ENCODE measurements around the gene TFR2. TPM values are rescaled to one million over a fixed set of nuclear protein-coding genes. Genes with fewer than 3 reads are reported as not detected.

The TFR2 gene
- total and polyA plus RNA-seq, 9 of the 15 experiments (the other 6 are each of a cell fraction or from before 2014, with no cell fraction given): 3.8 to 123 (median 51.1) TPM

DNA sequence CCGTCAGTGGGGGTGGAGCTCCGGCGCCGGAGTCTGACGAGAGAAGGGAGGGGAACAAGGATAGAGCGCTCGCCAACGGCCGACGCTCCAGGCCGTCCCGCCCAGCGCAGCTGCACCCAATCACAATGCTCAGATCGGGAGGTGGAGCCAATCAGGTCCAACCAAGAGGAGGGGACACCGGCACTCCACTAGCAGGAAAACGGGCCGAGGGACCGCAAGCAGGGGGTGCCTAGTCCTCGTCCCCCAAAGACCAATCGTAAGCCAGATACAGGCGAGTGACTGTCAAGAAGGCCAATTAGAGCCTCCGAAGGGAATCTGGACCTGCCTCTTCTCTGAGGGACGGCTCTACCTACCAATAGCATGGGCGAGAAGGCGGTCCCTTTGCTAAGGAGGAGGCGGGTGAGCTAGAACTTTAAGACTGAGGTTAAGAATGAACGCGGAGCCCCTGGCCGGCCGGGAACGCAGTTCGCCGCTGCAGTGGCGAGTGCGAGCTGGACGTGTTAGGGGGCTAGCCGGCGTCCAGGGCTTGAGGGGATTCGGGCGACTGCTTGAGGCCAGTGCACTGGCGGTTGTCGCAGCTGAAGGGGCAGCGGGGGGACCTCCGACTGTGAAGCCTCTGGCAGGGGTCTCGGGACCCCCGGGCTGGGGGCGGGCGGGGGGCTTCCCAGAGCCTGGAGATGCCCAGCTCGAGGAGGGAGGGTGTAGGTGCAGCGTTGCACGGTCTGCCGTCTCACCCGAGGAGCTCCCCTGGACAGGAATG lies 54.9 kb downstream of the TFR2 start, which contains the start of gene FBXO24 (continued):
- TF ChIP-seq CTBP1 (IDR thresholded peaks at IDR 0.05; ENCODE audit: borderline replicate concordance) (peak; percentile 63), FOXK2 (conservative IDR thresholded peaks at IDR 0.05 in 1 of 2, IDR thresholded peaks at IDR 0.05 in 1 of 2; ENCODE audit: low read depth in 2 of 2) (peak; percentile 72 to 97; a peak in 3 of 4 replicates), POLR3A (IDR thresholded peaks at IDR 0.05; ENCODE audit: borderline replicate concordance, extremely low read depth, insufficient read depth, insufficient read length) (no peak), NR3C1 (CRISPR knock-in tag; IDR thresholded peaks at IDR 0.05) (no peak), POLR2AphosphoS5 (IDR thresholded peaks at IDR 0.05; ENCODE audit: control insufficient read depth, insufficient read depth, low read depth, low read length) (peak; percentile 40; the same call in 1 of the 2 replicates), RCOR1 (IDR thresholded peaks at IDR 0.05; ENCODE audit: borderline replicate concordance in 1 of 2, low read depth in 2 of 2, low read length in 2 of 2) (0 out of 4 replicates have a peak, but pooled peaks of 1 of the 2 experiments have one; percentile 1), DPF2 (IDR thresholded peaks at IDR 0.05) (no peak), HNRNPLL (IDR thresholded peaks at IDR 0.05; ENCODE audit: low read depth, low read length, poor library complexity, severe bottlenecking) (peak; percentile 74), CHD2 (IDR thresholded peaks at IDR 0.05; ENCODE audit: low read depth, low read length) (peak; percentile 96), ATF1 (CRISPR knock-in tag; IDR thresholded peaks at IDR 0.05) (no peak), ATF1 (tag; IDR thresholded peaks at IDR 0.05) (peak; percentile 98), TBP (optimal IDR thresholded peaks at IDR 0.05; ENCODE audit: low read depth, low read length) (peak; percentile 69), PCBP1 (IDR thresholded peaks at IDR 0.05; ENCODE audit: low read depth, low read length, poor library complexity, severe bottlenecking) (no peak), ZNF584 (CRISPR knock-in tag; IDR thresholded peaks at IDR 0.05; ENCODE audit: low read depth) (no peak), FOSL1 (tag; conservative IDR thresholded peaks at IDR 0.05) (no peak)
- TF ChIP-seq, protein P1, sequence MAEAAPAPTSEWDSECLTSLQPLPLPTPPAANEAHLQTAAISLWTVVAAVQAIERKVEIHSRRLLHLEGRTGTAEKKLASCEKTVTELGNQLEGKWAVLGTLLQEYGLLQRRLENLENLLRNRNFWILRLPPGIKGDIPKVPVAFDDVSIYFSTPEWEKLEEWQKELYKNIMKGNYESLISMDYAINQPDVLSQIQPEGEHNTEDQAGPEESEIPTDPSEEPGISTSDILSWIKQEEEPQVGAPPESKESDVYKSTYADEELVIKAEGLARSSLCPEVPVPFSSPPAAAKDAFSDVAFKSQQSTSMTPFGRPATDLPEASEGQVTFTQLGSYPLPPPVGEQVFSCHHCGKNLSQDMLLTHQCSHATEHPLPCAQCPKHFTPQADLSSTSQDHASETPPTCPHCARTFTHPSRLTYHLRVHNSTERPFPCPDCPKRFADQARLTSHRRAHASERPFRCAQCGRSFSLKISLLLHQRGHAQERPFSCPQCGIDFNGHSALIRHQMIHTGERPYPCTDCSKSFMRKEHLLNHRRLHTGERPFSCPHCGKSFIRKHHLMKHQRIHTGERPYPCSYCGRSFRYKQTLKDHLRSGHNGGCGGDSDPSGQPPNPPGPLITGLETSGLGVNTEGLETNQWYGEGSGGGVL (CRISPR knock-in tag; IDR thresholded peaks at IDR 0.05): no peak
- TF ChIP-seq, protein P2, sequence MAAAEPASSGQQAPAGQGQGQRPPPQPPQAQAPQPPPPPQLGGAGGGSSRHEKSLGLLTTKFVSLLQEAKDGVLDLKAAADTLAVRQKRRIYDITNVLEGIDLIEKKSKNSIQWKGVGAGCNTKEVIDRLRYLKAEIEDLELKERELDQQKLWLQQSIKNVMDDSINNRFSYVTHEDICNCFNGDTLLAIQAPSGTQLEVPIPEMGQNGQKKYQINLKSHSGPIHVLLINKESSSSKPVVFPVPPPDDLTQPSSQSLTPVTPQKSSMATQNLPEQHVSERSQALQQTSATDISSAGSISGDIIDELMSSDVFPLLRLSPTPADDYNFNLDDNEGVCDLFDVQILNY (CRISPR knock-in tag; IDR thresholded peaks at IDR 0.05): no peak
- TF ChIP-seq, protein P3, sequence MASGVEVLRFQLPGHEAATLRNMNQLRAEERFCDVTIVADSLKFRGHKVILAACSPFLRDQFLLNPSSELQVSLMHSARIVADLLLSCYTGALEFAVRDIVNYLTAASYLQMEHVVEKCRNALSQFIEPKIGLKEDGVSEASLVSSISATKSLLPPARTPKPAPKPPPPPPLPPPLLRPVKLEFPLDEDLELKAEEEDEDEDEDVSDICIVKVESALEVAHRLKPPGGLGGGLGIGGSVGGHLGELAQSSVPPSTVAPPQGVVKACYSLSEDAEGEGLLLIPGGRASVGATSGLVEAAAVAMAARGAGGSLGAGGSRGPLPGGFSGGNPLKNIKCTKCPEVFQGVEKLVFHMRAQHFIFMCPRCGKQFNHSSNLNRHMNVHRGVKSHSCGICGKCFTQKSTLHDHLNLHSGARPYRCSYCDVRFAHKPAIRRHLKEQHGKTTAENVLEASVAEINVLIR (CRISPR knock-in tag; IDR thresholded peaks at IDR 0.05): peak; percentile 56
- TF ChIP-seq, protein P4, sequence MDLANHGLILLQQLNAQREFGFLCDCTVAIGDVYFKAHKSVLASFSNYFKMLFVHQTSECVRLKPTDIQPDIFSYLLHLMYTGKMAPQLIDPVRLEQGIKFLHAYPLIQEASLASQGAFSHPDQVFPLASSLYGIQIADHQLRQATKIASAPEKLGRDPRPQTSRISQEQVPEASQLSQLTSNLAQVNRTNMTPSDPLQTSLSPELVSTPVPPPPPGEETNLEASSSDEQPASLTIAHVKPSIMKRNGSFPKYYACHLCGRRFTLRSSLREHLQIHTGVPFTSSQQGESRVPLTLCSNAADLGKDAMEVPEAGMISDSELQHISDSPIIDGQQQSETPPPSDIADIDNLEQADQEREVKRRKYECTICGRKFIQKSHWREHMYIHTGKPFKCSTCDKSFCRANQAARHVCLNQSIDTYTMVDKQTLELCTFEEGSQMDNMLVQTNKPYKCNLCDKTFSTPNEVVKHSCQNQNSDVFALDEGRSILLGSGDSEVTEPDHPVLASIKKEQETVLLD (IDR thresholded peaks at IDR 0.05): no peak
- TF ChIP-seq, protein P5, sequence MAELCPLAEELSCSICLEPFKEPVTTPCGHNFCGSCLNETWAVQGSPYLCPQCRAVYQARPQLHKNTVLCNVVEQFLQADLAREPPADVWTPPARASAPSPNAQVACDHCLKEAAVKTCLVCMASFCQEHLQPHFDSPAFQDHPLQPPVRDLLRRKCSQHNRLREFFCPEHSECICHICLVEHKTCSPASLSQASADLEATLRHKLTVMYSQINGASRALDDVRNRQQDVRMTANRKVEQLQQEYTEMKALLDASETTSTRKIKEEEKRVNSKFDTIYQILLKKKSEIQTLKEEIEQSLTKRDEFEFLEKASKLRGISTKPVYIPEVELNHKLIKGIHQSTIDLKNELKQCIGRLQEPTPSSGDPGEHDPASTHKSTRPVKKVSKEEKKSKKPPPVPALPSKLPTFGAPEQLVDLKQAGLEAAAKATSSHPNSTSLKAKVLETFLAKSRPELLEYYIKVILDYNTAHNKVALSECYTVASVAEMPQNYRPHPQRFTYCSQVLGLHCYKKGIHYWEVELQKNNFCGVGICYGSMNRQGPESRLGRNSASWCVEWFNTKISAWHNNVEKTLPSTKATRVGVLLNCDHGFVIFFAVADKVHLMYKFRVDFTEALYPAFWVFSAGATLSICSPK (IDR thresholded peaks at IDR 0.05; ENCODE audit: borderline replicate concordance): no peak

Data from K562 (cell line).